Lower leg skin (tissue), 4 donors: ENCODE data around the gene ENOX2. TPM values are rescaled to one million over a fixed set of nuclear protein-coding genes. Genes with fewer than 3 reads are reported as not detected.
"Not testable (repeated sequence)": the region's sequence is repeated elsewhere in the genome, so short reads cannot be mapped to it uniquely, and the experiment has no call there.

Experiments
- DNase-seq, 2 donors: peaks; one replicate each; pipeline ENCODE4 v3.0.0-alpha.2; 2019; ENCODE audit warnings: low spot score in 2 of 2
- H3K4me3 ChIP-seq: fragments of 200-600 bp; sonication (generic); 2 replicates; pipeline ENCODE4 v1.5.1; 2017; ENCODE audit warnings: mild to moderate bottlenecking, low read depth; ENCODE audit not compliant: poor library complexity, severe bottlenecking
- POLR2A ChIP-seq, 2 donors: fragments of 450-650 bp; IDR thresholded peaks; one replicate each; pipeline ENCODE4 v1.6.1; 2016 to 2017; ENCODE audit warnings: antibody characterized with exemption in 2 of 2, mild to moderate bottlenecking in 1 of 2, moderate library complexity in 1 of 2
- WGBS, 2 donors: methylation state at CpG; one replicate each; pipeline ENCODE4 v1.1.5; 2018; 5-methylcytosine and 5-hydroxymethylcytosine counted together
- intact Hi-C: fragments of 100-400 bp; cut with DNase I; formaldehyde crosslinking; loops from one replicate; pipeline ENCODE4 v1.15.0; 2023; ENCODE audit warnings: low total_unique reads
- total RNA-seq, 4 donors: library from RNA; depleted of rRNA; stranded (reverse); fragments of >200 nt; gene quantifications; one replicate each; pipeline ENCODE4 v1.1.0, GENCODE V29; 2016
- TF ChIP-seq, protein P1 (sequence below), 3 donors: fragments of 450-650 bp; IDR thresholded peaks; one replicate each; pipeline ENCODE4 v1.5.1; 2016; ENCODE audit warnings: antibody characterized with exemption in 3 of 3, mild to moderate bottlenecking in 3 of 3, moderate library complexity in 2 of 3

ENOX2 gene
- total RNA-seq, 4 donors from 2014 or later: 6.5 to 9.5 (median 8.3) TPM

- DNase-seq: no peak
- TF ChIP-seq, protein P1, sequence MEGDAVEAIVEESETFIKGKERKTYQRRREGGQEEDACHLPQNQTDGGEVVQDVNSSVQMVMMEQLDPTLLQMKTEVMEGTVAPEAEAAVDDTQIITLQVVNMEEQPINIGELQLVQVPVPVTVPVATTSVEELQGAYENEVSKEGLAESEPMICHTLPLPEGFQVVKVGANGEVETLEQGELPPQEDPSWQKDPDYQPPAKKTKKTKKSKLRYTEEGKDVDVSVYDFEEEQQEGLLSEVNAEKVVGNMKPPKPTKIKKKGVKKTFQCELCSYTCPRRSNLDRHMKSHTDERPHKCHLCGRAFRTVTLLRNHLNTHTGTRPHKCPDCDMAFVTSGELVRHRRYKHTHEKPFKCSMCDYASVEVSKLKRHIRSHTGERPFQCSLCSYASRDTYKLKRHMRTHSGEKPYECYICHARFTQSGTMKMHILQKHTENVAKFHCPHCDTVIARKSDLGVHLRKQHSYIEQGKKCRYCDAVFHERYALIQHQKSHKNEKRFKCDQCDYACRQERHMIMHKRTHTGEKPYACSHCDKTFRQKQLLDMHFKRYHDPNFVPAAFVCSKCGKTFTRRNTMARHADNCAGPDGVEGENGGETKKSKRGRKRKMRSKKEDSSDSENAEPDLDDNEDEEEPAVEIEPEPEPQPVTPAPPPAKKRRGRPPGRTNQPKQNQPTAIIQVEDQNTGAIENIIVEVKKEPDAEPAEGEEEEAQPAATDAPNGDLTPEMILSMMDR (IDR thresholded peaks at IDR 0.05): no peak
- TF ChIP-seq POLR2A (IDR thresholded peaks at IDR 0.05): no peak
- no peak overlapping the region for H3K4me3 ChIP-seq
- 37 to 48% methylated on average over 2 of the region's 2 CpGs for WGBS, 2 donors
- intact Hi-C loops: no loop called here
Measured at GRCh38 chrX:130805903-130806302, 97.1 kb downstream of the ENOX2 start.

GRCh38 chrX:130803537-130803936 is 99.5 kb downstream of the ENOX2 start:
- no peak for DNase-seq
- 71 to 90% methylated on average over 1 of the region's 1 CpG for WGBS, 2 donors
- no peak for TF ChIP-seq POLR2A (IDR thresholded peaks at IDR 0.05)
- TF ChIP-seq, protein P1 (IDR thresholded peaks at IDR 0.05): no peak
- H3K4me3 ChIP-seq: no peak overlapping the region
- intact Hi-C loops: no loop called here

GRCh38 chrX:130801901-130802300 is 101.1 kb downstream of the ENOX2 start:
- no peak for DNase-seq
- WGBS, 2 donors: 58 to 93% methylated on average over 2 of the region's 2 CpGs
- TF ChIP-seq POLR2A (IDR thresholded peaks at IDR 0.05): no peak
- TF ChIP-seq, protein P1 (IDR thresholded peaks at IDR 0.05): no peak
- intact Hi-C loops: no loop called here
- no peak overlapping the region for H3K4me3 ChIP-seq

DNA sequence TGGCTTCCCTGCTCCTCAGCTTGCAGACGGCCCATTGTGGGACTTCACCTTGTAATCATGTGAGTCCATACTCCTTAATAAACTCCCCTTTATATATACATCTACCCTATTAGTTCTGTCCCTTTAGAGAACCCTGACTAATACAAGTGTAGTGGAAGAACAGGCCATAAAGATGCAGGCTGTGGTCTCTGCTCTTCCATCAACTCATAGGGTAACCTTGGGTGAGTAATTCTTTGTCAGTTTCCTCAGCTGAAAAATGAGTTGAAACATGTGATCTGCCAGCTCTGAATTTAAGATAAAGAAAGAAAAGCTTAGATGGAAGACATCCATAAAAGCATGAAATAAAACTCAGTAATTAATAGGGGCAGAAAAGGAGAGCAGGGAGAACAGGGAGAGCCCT is 103.6 kb downstream of the ENOX2 start:
- intact Hi-C loops: no loop called here
- no peak for TF ChIP-seq POLR2A (IDR thresholded peaks at IDR 0.05)
- TF ChIP-seq, protein P1 (IDR thresholded peaks at IDR 0.05): no peak
- WGBS, 2 donors: 88 to 100% methylated on average over 1 of the region's 1 CpG
- H3K4me3 ChIP-seq: no peak overlapping the region
- no peak for DNase-seq

DNA sequence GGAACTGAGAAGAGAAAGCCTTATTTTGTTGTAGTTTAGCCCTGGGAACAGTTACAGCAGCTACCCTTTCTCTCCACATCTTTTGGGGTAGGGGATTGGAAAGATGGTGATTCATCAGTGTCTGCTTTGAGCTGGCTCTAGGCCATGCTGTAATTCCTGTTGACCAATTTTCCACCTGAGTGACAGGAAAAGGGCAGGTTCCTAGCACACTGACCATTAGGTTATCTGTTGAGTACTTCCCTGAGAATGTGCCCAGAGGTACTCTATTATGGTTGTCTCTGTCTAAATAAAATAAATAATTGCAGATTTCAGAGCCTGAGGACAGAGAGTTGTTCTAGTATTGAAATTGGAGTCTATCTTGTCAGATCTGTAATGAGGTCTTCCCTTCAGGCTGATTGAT is 109.0 kb downstream of the ENOX2 start:
- intact Hi-C loops: no loop called here
- DNase-seq: no peak
- no peak for TF ChIP-seq POLR2A (IDR thresholded peaks at IDR 0.05)
- TF ChIP-seq, protein P1 (IDR thresholded peaks at IDR 0.05): no peak
- H3K4me3 ChIP-seq: no peak overlapping the region

- 94 to 97% methylated on average over 2 of the region's 2 CpGs for WGBS, 2 donors
- H3K4me3 ChIP-seq, intact Hi-C loops, DNase-seq: not testable (repeated sequence)
Measured at GRCh38 chrX:130791870-130792269, 111.1 kb downstream of the ENOX2 start.
